HG03135 (cell line): ENCODE results near the gene ARMC8.

Experiments used
- ATAC-seq: cut with Tn5 transposase; IDR thresholded peaks from one replicate; pipeline ENCODE4 v1.9.1; 2021; ENCODE audit warnings: mild to moderate bottlenecking, moderate library complexity; ENCODE audit not compliant: unreplicated experiment

The ARMC8 gene

GRCh38 chr3:138340511-138340910 is 153.4 kb downstream of the ARMC8 start:
- no peak for ATAC-seq

DNA sequence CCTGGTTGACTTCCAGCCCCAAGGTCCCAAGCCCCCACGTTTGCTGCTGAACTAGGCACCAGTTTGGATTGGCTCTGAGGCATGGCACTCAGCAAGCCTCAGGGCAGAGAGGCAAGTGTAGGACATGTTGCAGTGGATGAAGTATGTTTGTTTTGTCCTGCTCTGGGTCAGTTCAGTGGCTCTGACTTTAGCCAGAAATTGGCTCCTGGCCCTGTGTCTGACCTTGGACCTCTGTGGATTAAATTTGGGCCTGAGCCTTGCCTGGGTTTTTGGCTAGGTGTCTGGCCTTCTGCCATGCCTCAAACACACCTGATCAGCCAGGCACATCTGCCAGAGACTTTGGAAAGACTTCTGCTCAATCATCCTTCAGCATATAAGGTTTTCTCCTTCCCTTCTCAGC is 157.7 kb downstream of the ARMC8 start:
- no peak for ATAC-seq
